ENCODE measurements around the gene PEX14.
"Not testable (repeated sequence)": the region's sequence is repeated elsewhere in the genome, so short reads cannot be mapped to it uniquely, and the experiment has no call there.

Gene PEX14

DNA sequence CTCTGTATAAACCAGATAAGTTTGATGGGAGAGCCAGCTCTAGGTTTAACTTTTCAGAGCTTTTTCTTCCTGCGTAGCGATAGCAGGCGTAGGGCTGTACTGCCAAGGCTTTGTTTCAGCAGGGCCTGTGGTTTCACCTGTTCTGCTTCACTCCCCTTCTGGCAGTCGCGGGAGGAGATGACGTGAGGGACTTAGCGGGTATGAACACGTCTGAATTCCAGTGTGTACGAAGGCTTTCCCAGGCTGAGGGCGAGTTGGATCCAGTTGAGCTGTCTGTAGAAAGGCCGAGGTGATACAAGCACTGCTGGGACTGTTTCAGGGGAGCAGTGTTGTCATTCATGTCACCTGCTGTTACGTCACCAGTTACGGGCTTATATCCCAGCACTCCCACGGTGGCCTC lies 21.2 kb downstream of the PEX14 start:
- DNase-seq (ENCODE audit: extremely low spot score) = no peak
- ChIA-PET POLR2A (interaction anchor here (0.5 kb wide), 1 partner anchor 8 kb away, joined by 3 read pairs; no protein-coding TSS in a partner anchor), CTCF (interaction anchor here (1.4 to 9.0 kb wide), 9 partner anchors 10 to 476 kb away, joined by 3 to 147 read pairs (median 14); partner anchors contain the start of gene CENPS)
- TF ChIP-seq, protein P1, sequence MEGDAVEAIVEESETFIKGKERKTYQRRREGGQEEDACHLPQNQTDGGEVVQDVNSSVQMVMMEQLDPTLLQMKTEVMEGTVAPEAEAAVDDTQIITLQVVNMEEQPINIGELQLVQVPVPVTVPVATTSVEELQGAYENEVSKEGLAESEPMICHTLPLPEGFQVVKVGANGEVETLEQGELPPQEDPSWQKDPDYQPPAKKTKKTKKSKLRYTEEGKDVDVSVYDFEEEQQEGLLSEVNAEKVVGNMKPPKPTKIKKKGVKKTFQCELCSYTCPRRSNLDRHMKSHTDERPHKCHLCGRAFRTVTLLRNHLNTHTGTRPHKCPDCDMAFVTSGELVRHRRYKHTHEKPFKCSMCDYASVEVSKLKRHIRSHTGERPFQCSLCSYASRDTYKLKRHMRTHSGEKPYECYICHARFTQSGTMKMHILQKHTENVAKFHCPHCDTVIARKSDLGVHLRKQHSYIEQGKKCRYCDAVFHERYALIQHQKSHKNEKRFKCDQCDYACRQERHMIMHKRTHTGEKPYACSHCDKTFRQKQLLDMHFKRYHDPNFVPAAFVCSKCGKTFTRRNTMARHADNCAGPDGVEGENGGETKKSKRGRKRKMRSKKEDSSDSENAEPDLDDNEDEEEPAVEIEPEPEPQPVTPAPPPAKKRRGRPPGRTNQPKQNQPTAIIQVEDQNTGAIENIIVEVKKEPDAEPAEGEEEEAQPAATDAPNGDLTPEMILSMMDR (IDR thresholded peaks at IDR 0.05; ENCODE audit: control extremely low read depth, extremely low read depth, low read depth, missing control alignments) = no peak

DNA sequence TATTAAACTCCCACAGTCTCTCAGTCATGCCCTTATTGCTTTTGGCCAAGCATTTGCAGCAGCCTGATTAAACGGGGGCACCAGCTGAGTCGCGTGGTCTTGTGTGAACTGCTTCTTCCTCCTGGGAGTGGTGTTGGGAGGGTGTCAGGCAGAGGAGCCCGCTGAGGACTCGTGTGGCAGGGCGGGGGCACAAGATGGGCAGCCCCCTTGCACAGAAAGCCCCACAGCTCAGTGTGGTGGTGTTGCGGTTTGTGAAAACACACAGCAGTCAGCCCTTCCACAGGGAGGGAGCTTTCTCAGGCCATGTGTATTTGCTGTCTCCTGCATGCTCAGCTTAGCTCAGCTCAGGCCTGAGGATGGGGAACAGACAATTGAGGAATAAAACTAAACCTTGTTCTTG lies 22.4 kb downstream of the PEX14 start:
- no peak for DNase-seq (ENCODE audit: extremely low spot score)
- POLR2A ChIA-PET = no interaction called here
- CTCF ChIA-PET = interaction anchor here (1.3 to 9.0 kb wide), 4 partner anchors 11 to 66 kb away, joined by 4 to 105 read pairs (median 30); partner anchors contain the start of gene CENPS
- TF ChIP-seq, protein P1 (IDR thresholded peaks at IDR 0.05; ENCODE audit: control extremely low read depth, extremely low read depth, low read depth, missing control alignments) = no peak

DNA sequence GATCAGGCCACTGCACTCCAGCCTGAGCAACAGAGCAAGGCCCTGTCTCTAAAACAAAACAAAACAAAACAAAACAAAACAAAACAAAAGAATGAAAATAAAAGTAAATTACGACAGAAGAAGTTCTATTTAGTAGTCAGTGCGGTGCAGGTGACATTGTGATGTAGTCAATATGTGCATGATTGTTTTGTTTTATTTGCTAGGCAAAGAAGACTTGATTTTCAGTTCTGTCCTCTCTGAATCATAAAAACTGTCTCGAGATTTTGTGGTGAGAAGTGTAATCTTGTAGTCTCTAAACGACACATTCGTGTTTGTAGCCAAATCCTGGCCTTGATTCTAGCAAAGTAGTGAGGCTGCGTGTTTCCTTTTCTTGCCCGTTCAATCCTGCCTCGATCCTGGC lies 23.5 kb downstream of the PEX14 start:
- ChIA-PET CTCF (interaction anchor here (0.9 to 9.0 kb wide), 4 partner anchors 10 to 65 kb away, joined by 3 to 105 read pairs (median 4); no protein-coding TSS in a partner anchor), POLR2A (no interaction called here)
- TF ChIP-seq, protein P1 (IDR thresholded peaks at IDR 0.05; ENCODE audit: control extremely low read depth, extremely low read depth, low read depth, missing control alignments) = no peak
- DNase-seq (ENCODE audit: extremely low spot score) = no peak

DNA sequence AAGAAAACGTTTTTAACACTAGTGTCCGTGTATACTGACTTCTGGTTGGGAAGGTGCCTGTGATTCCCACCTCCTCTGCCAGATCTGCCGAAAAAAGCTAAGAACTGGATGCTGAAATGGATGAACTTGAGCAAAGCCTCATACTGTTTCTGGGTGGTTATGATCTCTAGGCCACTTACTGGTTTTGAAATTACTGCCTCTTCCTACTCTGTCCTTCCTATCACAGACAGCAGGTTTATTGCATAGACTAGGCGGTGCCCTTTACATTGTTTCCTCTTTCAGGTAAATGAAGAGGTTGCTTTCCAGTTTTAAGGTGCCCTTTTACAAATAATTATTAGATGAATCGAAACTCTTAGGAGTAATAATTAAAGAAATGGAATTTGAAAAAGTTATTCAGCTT lies 27.5 kb downstream of the PEX14 start:
- ChIA-PET CTCF (interaction anchor here (1.0 to 3.3 kb wide), 3 partner anchors 9 to 72 kb away, joined by 3 to 36 read pairs (median 3); partner anchors contain the start of gene CENPS), POLR2A (no interaction called here)
- DNase-seq (ENCODE audit: extremely low spot score) = no peak
- TF ChIP-seq, protein P1 (IDR thresholded peaks at IDR 0.05; ENCODE audit: control extremely low read depth, extremely low read depth, low read depth, missing control alignments) = no peak

DNA sequence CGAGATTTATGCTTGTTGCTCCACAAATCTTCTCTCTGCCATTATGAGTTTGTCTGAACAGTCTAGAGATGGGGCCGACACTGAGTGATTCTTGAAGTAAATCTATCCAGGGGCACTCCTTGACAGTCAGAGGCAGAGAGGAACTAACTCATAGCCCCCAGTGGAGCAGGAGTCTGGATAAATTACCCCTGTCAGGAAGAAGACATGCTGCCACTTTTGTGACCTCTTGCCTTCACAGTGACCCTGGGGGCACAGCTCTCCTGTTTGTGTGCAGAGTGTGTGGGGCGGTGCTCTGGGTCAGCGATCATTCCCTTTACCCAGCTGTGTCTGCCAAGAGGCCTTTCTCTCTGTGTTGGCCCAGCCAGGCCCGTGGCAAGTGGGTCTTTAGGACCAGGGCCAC lies 29.5 kb downstream of the PEX14 start:
- CTCF ChIA-PET = interaction anchor here (1.0 to 3.3 kb wide), 3 partner anchors 11 to 406 kb away, joined by 3 to 36 read pairs (median 4); no protein-coding TSS in a partner anchor
- no peak for DNase-seq (ENCODE audit: extremely low spot score)
- TF ChIP-seq, protein P1 (IDR thresholded peaks at IDR 0.05; ENCODE audit: control extremely low read depth, extremely low read depth, low read depth, missing control alignments) = no peak
- POLR2A ChIA-PET = no interaction called here

DNA sequence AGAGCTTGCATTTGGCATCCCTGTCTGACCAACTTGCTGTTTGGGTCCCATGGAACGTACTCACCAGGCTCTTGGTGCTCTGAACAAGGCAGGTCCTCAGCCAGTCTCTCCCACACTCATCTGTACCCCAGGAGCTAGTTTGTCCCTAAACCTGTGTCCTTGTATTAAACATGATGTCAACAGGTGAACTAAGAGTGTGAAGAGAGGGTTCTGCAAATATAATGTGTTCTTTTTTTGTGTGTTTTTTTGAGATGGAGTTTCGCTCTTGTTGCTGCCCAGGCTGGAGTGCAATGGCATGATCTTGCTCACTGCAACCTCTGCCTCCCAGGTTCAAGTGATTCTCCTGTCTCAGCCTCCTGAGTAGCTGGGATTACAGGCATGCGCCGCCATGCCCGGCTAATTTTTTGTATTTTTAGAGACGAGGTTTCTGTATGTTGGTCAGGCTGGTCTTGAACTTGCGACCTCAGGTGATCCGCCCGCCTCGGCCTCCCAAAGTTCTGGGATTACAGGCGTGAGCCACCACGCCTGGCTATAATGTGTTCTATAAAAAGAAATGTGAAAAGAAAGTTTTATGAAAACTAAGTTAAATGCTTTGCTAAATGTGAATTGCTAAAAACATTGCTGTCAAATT lies 31.4 kb downstream of the PEX14 start:
- POLR2A ChIA-PET; DNase-seq (ENCODE audit: extremely low spot score): not testable (repeated sequence)
- CTCF ChIA-PET = interaction anchor here (0.8 to 6.5 kb wide), 11 partner anchors 11 to 461 kb away, joined by 3 to 105 read pairs (median 8); no protein-coding TSS in a partner anchor

DNA sequence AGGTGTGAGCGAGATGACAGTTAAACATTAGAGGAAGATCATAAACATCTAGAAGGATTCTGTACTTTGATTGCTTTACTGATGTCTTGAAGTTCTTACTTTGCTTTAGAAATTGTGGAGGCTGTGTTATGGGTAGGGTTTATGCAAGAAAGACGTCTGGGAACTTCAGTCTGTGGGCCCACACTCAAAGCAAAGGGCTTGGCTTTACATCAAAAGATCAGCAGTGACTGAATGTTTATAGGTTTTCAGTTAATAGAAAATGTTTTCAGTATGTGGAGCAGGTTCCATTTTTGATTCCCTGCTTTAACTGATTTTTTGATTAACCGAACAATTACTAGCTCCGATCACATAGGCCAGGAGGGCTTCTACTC lies 31.9 kb downstream of the PEX14 start:
- TF ChIP-seq, protein P1 (IDR thresholded peaks at IDR 0.05; ENCODE audit: control extremely low read depth, extremely low read depth, low read depth, missing control alignments) = no peak
- CTCF ChIA-PET = interaction anchor here (0.8 to 6.5 kb wide), 24 partner anchors 10 to 461 kb away, joined by 3 to 105 read pairs (median 6); no protein-coding TSS in a partner anchor

More for the DNA sequence above, 31.9 kb downstream of the PEX14 start:
- DNase-seq (ENCODE audit: extremely low spot score) = no peak
- POLR2A ChIA-PET = no interaction called here

Measured in GM10248 (cell line).